K562 (cell line): ENCODE results near the gene VPREB3.

Experiments
- ARID2 ChIP-seq: fragments of 450-650 bp; IDR thresholded peaks from 2 replicates; pipeline ENCODE4 v1.6.1; 2017; ENCODE audit warnings: antibody characterized with exemption, mild to moderate bottlenecking
- CTCF ChIP-seq, 3 experiments: IDR thresholded peaks in 2 of 3; conservative IDR thresholded peaks in 1 of 3; 2 replicates each; pipeline ENCODE4 v1.5.1; 2011 to 2012; ENCODE audit warnings: low read length in 3 of 3, mild to moderate bottlenecking in 3 of 3, control low read depth in 2 of 3, improper control_type of control experiment in 1 of 3, inconsistent platforms in 1 of 3, low read depth in 1 of 3, mixed read lengths in 1 of 3, moderate library complexity in 1 of 3; ENCODE audit not compliant: insufficient read depth in 2 of 3
- EGR1 ChIP-seq: fragments of 450-650 bp; conservative IDR thresholded peaks from 2 replicates; pipeline ENCODE4 v1.6.1; 2017; ENCODE audit warnings: mild to moderate bottlenecking
- ETS2 ChIP-seq: IDR thresholded peaks from 2 replicates; pipeline ENCODE4 v1.6.1; 2016; ENCODE audit warnings: borderline replicate concordance, missing genetic modification characterization, mild to moderate bottlenecking, moderate library complexity, missing compliant biosample characterization; ENCODE audit not compliant: poor library complexity, severe bottlenecking
- MAZ ChIP-seq, 2 experiments: fragments of 450-650 bp in 1 of 2; sonication (generic) in 1 of 2; formaldehyde crosslinking; IDR thresholded peaks in 1 of 2; conservative IDR thresholded peaks in 1 of 2; 2 replicates each; pipeline versions ENCODE4 v1.4.0 to v1.5.0; 2020; ENCODE audit warnings: mild to moderate bottlenecking in 1 of 2, missing genetic modification reagents in 1 of 2
- NFE2 ChIP-seq: IDR thresholded peaks from 2 replicates; pipeline ENCODE4 v1.6.1; 2014; ENCODE audit warnings: antibody characterized with exemption, low read depth
- POLR2A ChIP-seq: fragments of 450-650 bp; conservative IDR thresholded peaks from 2 replicates; pipeline ENCODE4 v1.6.1; 2016
- PREB ChIP-seq: sonication (generic); formaldehyde crosslinking; IDR thresholded peaks from 2 replicates; pipeline ENCODE4 v1.8.1; 2023; ENCODE audit warnings: mild to moderate bottlenecking, missing genetic modification reagents
- SFPQ ChIP-seq: fragments of 200-400 bp; formaldehyde crosslinking; IDR thresholded peaks from 2 replicates; pipeline ENCODE4 v1.6.1; 2017; ENCODE audit warnings: mild to moderate bottlenecking, low read depth, low read length, moderate library complexity
- TAF1 ChIP-seq: IDR thresholded peaks from 2 replicates; pipeline ENCODE4 v1.6.1; 2011; ENCODE audit warnings: mild to moderate bottlenecking, low read length, moderate library complexity; ENCODE audit not compliant: insufficient read depth, control insufficient read depth, severe bottlenecking; ENCODE audit errors: extremely low read depth
- TBP ChIP-seq: optimal IDR thresholded peaks from 2 replicates; pipeline ENCODE3; 2011; ENCODE audit warnings: low read depth, low read length, improper control_type of control experiment
- ZBTB33 ChIP-seq: sonication (generic); formaldehyde crosslinking; IDR thresholded peaks from 2 replicates; pipeline ENCODE4 v1.8.1; 2023; ENCODE audit warnings: mild to moderate bottlenecking, missing genetic modification reagents
- ZFX ChIP-seq: sonication (generic); formaldehyde crosslinking; IDR thresholded peaks from 2 replicates; pipeline ENCODE4 v1.8.0; 2022; ENCODE audit warnings: mild to moderate bottlenecking, missing genetic modification reagents, moderate library complexity
- ZNF830 ChIP-seq: fragments of 250-450 bp; sonication (Bioruptor Pico); IDR thresholded peaks from 2 replicates; pipeline ENCODE4 v1.5.0; 2021; ENCODE audit warnings: mild to moderate bottlenecking

GRCh38 chr22:23803001-23803819, 49.0 kb upstream of the VPREB3 start:
- TF ChIP-seq ZBTB33, result no peak
- no peak for TF ChIP-seq POLR2A
- TF ChIP-seq TAF1, result no peak
- no peak for TF ChIP-seq PREB (CRISPR knock-in tag)
- TF ChIP-seq ARID2, result no peak
- no peak for TF ChIP-seq ETS2 (tag)
- no peak for TF ChIP-seq ZFX (CRISPR knock-in tag)
- TF ChIP-seq EGR1, result no peak
- TF ChIP-seq MAZ (CRISPR knock-in tag; conservative IDR thresholded peaks at IDR 0.05 in 1 of 2, IDR thresholded peaks at IDR 0.05 in 1 of 2), result no peak
- TF ChIP-seq CTCF (IDR thresholded peaks at IDR 0.05 in 2 of 3, conservative IDR thresholded peaks at IDR 0.05 in 1 of 3; ENCODE audit: insufficient read depth in 2 of 3, low read depth in 1 of 3, low read length in 3 of 3), result no peak
- no peak for TF ChIP-seq SFPQ
- no peak for TF ChIP-seq ZNF830 (CRISPR knock-in tag)
- no peak for TF ChIP-seq TBP
- TF ChIP-seq NFE2, result no peak
